Pons (tissue), 1 donor: ENCODE measurements around the gene KCNH3.
"Not testable (repeated sequence)": the region's sequence is repeated elsewhere in the genome, so short reads cannot be mapped to it uniquely, and the experiment has no call there.

Experiments used
- DNase-seq: peaks from one replicate; pipeline ENCODE4 v3.0.0-alpha.2; 2016; ENCODE audit warnings: low spot score

The KCNH3 gene

DNA sequence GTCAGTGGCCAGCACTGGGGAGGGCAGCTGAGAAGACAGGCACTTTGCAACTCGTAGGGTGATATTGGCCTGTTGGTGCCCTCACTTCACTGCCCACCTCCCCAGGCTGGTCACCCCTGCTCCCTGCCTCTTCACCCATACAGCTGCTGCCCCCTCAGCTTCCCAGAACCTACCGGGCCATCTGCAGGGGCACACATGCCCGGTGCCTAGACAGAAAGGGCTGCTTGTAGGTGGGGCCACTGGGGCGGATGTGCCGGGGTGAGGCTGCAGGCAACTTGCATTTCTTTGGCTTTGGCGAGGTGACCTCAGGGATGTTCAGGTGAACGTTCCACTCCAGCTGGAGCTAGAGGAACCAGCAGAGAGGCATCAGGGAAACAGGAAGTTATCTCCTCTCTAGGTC is 49.5 kb downstream of the KCNH3 start:
- DNase-seq: no peak

DNA sequence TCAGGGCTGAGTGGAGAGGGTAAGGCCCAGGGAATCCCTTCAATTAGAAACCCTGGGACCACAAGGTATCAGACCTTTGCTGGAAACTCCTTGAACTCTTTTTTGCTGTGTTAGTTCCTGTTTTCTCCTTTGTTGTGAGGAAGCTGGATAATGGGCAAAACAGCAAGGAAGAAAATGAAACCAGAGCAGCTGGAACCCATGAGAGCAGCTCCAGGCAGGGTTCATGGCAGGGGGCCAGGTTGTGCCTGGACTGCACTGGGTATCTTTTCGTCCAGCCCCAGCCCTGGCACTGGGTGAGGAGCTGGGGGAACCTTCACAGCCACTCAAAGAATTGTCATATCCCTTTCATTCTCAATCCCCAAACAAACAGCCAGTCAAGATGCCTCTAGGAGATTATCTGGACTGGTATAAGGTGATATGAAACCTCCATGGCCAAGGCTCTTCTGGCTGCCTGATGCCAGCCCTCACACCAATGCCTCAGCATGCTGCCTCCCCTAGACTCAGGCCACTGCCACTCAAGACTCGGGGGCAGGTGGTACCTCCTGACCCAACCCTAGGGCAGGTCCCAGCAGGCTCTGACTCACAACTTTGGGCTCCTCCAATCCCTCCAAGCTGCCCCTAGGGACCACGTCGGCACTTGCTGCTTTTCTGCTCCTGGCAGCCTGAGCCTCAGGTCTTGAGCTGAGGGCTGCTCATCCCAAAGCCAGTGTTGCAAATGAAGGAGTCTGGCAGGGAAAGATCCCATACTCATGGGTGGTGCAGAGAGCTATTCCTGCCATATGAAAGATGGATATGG is 50.1 kb downstream of the KCNH3 start:
- no peak for DNase-seq

DNA sequence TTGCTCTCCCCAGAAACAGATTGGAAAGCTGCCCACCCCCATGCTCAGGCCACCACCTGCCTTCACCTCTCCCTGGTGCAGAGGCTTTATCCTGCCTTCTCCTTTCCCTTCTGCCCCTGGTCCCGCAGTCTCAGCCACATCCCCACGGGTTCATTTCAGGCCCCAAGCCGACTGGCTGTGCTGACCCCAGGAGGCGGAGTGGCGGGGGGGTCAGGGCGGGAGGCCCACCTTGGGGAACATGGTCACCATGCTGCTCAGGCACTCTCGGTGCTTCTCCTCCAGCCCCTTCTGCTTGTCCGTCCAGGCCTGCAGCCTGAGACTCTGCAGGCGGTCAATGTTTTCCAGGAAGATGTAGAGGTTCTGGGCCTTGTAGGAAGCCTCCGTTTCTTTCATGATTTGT is 59.7 kb downstream of the KCNH3 start:
- no peak for DNase-seq

DNA sequence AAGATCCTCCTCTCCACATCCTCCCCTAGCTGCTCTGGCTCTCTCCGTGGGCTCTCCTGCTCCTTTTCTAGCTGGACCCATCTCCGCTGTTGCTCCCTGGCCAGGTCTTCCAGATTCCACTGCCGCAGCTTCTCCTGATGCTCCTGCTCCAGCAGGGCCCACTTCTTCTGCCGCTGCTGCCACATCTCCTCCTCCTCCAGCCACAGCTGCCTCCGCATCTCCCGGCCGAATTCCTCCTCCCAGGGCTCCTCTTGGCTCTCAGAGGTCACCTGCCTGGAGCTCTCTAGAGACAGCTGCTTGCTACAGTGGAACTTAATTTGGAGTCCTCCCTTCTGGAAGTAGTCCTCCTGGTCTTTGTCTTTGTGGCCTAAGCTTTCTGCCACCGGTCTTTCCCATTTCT is 61.1 kb downstream of the KCNH3 start:
- no peak for DNase-seq

DNA sequence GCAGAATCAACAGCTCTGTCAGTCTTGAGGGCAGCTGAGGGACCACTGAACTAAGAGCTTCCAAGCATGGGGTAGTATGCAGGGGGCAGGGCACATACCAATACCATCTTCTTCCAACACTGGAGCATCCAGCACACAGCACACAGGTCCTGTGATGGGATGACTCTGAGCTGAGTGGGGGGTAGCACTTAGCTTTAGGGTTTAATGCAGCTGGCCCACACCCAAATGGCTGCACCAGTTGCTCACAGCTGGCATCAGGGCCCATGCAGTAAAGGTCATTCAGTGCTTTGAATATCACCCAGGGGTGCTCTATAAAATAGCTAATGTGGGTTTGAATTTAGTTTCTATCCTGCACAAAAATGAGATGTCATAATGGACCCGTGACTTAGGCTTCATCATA is 64.9 kb downstream of the KCNH3 start:
- no peak for DNase-seq

DNA sequence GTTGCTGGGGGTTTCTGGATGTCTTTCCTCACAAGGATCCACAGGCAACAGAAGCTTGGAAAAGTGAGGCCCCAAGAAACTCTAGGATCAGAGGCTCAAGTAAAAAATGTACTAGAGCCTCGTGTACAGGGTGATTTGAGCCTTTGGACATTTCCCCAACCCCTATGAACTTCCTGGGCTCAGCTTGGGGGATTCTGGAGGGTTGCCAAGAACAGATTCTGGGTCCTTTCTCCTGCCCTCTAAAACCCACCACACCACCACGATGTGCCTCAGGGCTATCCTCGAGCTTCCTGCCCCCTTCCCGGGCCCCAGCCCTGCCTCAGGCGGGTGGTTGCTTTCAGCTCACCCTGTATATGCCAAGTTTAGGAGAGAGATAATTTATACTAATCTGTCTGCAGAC is 66.0 kb downstream of the KCNH3 start:
- no peak for DNase-seq

DNA sequence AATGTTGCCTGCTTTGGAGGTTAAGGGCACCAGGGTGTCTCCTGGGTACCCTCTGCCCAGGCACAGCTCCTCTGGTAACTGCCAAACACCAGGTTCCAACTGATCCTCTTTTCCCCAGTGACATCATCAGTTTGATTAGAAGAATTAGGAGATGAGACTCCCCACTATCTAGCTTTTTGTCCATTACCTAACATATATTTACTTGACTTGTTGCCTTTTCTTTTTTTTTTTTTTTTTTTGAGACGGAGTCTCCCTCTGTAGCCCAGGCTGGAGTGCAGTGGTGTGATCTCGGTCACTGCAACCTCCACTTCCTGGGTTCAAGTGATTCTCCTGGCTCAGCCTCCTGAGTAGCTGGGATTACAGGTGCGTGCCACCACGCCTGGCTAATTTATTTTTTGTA is 66.7 kb downstream of the KCNH3 start, which contains the start of gene FAM186B:
Gene FAM186B (minus strand): TSS at position 101 of the 400 bp plus-strand sequence. CDS start 162 bp downstream, outside the sequence.
- not testable (repeated sequence) for DNase-seq
